ENCODE results near the gene CD36.

CD36 gene

DNA sequence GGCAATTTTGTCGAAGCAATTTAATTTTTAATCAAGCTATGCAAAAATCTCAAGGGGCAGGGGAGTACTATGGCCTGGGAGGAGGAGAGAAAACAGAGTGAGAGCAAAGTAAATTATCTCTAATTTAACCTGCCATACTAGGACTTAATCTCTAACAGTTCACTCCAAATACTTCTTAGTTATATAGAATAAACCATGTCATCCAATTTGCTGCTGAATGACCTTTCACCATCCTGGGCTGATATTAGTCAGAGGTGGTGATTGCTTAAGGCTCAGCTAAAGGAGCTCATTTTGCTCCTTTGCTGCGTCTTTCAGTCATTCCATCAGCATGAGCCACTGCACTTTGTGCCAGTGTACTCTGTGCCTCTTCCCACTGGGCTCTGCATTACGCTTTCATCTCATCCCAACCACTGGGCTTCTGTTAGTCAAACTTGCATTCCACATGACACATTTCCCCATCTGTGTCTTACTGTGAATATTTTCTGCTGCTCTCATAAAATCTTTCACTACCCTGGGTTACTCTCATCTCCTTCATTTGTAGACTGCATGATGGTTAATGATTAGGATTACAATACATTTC, 84.3 kb downstream of the CD36 start:
- no peak for TF ChIP-seq TAF1 (IDR thresholded peaks at IDR 0.05; ENCODE audit: borderline replicate concordance, insufficient read depth, low read length)
- TF ChIP-seq, protein P1, sequence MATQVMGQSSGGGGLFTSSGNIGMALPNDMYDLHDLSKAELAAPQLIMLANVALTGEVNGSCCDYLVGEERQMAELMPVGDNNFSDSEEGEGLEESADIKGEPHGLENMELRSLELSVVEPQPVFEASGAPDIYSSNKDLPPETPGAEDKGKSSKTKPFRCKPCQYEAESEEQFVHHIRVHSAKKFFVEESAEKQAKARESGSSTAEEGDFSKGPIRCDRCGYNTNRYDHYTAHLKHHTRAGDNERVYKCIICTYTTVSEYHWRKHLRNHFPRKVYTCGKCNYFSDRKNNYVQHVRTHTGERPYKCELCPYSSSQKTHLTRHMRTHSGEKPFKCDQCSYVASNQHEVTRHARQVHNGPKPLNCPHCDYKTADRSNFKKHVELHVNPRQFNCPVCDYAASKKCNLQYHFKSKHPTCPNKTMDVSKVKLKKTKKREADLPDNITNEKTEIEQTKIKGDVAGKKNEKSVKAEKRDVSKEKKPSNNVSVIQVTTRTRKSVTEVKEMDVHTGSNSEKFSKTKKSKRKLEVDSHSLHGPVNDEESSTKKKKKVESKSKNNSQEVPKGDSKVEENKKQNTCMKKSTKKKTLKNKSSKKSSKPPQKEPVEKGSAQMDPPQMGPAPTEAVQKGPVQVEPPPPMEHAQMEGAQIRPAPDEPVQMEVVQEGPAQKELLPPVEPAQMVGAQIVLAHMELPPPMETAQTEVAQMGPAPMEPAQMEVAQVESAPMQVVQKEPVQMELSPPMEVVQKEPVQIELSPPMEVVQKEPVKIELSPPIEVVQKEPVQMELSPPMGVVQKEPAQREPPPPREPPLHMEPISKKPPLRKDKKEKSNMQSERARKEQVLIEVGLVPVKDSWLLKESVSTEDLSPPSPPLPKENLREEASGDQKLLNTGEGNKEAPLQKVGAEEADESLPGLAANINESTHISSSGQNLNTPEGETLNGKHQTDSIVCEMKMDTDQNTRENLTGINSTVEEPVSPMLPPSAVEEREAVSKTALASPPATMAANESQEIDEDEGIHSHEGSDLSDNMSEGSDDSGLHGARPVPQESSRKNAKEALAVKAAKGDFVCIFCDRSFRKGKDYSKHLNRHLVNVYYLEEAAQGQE (IDR thresholded peaks at IDR 0.05; ENCODE audit: insufficient read depth in 1 of 2, low read depth in 2 of 2, low read length in 2 of 2): no peak
- no peak for TF ChIP-seq POLR2AphosphoS5 (IDR thresholded peaks at IDR 0.05; ENCODE audit: low read depth, low read length)
- no peak for TF ChIP-seq SIN3A (IDR thresholded peaks at IDR 0.05; ENCODE audit: borderline replicate concordance, insufficient read depth, low read length)
- no peak for TF ChIP-seq FOXP2 (optimal IDR thresholded peaks at IDR 0.05; ENCODE audit: borderline replicate concordance, extremely low read depth, extremely low read length, insufficient read depth)

DNA sequence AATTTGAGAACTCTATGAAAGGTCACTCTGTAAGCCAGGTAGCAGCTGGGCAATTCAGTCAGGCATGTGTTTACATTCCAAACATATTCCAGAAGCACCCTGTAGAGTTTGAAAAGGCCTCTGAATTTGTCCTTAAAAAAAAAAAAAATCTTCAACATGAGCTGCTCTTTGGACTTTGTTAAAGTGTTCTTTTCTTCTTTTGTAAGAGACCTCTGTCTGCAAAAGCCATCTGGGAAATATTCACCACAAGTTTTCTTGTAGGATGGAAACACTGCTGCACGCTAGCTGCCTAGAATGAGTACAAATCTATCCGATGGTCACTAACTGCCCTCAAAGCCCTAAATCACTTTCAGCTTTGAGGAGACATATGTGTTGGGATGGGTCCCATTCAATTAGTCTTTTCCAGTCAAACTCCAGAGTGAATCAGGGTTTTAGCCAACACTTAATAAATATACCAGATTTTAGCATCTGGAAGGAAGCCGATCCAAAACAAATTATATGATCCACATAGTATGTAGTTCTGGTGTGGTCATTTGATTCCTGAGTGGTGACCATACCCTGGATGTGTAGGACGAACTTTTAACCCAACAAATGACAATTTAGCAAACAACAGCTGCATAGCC, 85.9 kb downstream of the CD36 start:
- TF ChIP-seq FOXP2 (optimal IDR thresholded peaks at IDR 0.05; ENCODE audit: borderline replicate concordance, extremely low read depth, extremely low read length, insufficient read depth) (no peak), POLR2AphosphoS5 (IDR thresholded peaks at IDR 0.05; ENCODE audit: low read depth, low read length) (no peak), TAF1 (IDR thresholded peaks at IDR 0.05; ENCODE audit: borderline replicate concordance, insufficient read depth, low read length) (no peak), SIN3A (IDR thresholded peaks at IDR 0.05; ENCODE audit: borderline replicate concordance, insufficient read depth, low read length) (no peak)
- TF ChIP-seq, protein P1 (IDR thresholded peaks at IDR 0.05; ENCODE audit: insufficient read depth in 1 of 2, low read depth in 2 of 2, low read length in 2 of 2): no peak

DNA sequence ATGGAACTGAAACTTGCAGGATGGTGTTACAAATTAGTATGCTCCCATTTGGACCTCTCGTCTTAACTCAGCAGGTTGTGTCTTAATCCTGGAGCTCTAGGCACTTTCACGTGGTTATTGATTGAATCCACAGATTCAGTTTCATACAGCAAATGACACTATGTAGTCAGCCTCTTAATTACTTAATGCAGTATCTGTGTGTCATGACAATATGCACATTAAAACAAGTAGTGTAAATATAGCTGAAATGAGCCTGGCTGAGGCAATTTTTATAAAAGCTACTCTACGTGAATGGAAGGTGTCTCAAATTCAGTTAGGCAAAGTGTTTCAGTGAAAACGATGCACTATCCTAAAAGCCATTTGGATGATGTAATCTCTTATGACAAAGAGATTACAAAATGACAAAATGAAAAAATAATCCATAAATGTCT, 86.8 kb downstream of the CD36 start:
- TF ChIP-seq TAF1 (IDR thresholded peaks at IDR 0.05; ENCODE audit: borderline replicate concordance, insufficient read depth, low read length) (no peak), SIN3A (IDR thresholded peaks at IDR 0.05; ENCODE audit: borderline replicate concordance, insufficient read depth, low read length) (no peak), POLR2AphosphoS5 (IDR thresholded peaks at IDR 0.05; ENCODE audit: low read depth, low read length) (no peak), FOXP2 (optimal IDR thresholded peaks at IDR 0.05; ENCODE audit: borderline replicate concordance, extremely low read depth, extremely low read length, insufficient read depth) (no peak)
- TF ChIP-seq, protein P1 (IDR thresholded peaks at IDR 0.05; ENCODE audit: insufficient read depth in 1 of 2, low read depth in 2 of 2, low read length in 2 of 2): no peak

Measured in PFSK-1 (cell line).